ENCODE results near the gene VAC14.

The VAC14 gene

DNA sequence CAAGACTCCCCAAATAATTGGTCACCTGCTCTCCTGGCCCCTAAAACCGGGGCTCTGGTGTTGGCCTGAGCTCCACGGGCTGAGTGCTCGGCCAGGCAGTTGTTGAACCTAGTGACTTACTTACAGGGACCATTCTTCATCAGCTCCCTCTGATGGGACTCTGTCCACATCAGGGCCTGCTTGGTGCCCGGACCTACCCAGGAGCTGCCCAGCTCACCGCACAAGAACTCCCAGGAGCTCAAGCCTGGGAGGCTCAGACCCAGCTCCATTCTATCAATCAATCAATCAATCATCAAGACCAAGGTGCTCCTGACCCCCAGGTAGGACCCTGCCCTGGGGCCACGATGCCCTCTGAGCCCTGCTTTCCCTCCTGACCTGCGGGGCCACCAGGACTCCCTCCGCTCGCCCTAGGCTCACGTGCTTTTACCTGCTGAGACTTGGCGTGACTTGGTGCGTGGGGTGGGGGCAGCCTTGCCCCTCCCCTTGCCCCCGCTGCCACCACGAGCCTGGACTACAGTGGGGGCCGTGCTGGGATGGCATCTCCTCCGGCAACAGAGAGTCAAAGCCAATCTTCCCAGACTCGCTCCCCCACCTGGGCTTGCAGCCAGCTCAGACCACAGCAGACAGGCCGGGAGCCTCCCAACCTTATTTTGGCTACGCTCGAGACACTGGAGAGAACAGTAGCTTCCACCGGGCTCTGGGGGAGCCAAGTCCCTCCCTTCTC is 138.9 kb downstream of the VAC14 start:
- Mint-ChIP-seq H3K4me3 (no peak overlapping the region), H3K27ac (peak overlapping the region; percentile 91), H3K27me3 (ENCODE audit: low read depth, poor library complexity) (no peaks in the 10 kb centered on the region), H3K36me3 (ENCODE audit: low read depth) (peaks cover 20% of the 10 kb centered on the region), H3K9me3 (peaks cover 3% of the 10 kb centered on the region), H3K4me1 (peaks cover 4% of the 10 kb centered on the region)
- DNase-seq, result no peak
- TF ChIP-seq, protein P1, sequence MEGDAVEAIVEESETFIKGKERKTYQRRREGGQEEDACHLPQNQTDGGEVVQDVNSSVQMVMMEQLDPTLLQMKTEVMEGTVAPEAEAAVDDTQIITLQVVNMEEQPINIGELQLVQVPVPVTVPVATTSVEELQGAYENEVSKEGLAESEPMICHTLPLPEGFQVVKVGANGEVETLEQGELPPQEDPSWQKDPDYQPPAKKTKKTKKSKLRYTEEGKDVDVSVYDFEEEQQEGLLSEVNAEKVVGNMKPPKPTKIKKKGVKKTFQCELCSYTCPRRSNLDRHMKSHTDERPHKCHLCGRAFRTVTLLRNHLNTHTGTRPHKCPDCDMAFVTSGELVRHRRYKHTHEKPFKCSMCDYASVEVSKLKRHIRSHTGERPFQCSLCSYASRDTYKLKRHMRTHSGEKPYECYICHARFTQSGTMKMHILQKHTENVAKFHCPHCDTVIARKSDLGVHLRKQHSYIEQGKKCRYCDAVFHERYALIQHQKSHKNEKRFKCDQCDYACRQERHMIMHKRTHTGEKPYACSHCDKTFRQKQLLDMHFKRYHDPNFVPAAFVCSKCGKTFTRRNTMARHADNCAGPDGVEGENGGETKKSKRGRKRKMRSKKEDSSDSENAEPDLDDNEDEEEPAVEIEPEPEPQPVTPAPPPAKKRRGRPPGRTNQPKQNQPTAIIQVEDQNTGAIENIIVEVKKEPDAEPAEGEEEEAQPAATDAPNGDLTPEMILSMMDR (IDR thresholded peaks at IDR 0.05), result no peak

DNA sequence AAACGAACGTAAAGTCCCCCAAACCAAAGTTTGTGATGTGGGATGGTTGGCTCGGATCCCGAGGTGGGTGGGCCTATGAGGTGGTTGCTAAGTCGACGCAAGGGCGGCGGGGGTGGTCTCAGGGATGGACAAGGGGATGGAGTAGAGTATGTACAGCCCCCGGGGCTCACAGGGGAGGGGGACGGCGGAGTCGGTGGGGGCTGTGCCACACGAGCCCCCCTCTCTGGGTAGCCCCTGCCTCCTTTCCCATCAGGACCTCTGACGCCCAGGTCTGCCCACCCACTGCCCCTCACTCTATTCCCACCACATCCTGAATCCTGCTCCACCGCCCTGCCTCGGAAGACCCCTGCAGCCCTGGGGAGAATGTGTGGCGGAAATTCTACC is 139.4 kb downstream of the VAC14 start:
- Mint-ChIP-seq H3K4me1 (peaks cover 4% of the 10 kb centered on the region), H3K4me3 (no peak overlapping the region), H3K27me3 (ENCODE audit: low read depth, poor library complexity) (no peaks in the 10 kb centered on the region), H3K27ac (no peak overlapping the region), H3K36me3 (ENCODE audit: low read depth) (peaks cover 14% of the 10 kb centered on the region), H3K9me3 (peaks cover under 1% of the 10 kb centered on the region)
- TF ChIP-seq, protein P1 (IDR thresholded peaks at IDR 0.05), result no peak
- no peak for DNase-seq

DNA sequence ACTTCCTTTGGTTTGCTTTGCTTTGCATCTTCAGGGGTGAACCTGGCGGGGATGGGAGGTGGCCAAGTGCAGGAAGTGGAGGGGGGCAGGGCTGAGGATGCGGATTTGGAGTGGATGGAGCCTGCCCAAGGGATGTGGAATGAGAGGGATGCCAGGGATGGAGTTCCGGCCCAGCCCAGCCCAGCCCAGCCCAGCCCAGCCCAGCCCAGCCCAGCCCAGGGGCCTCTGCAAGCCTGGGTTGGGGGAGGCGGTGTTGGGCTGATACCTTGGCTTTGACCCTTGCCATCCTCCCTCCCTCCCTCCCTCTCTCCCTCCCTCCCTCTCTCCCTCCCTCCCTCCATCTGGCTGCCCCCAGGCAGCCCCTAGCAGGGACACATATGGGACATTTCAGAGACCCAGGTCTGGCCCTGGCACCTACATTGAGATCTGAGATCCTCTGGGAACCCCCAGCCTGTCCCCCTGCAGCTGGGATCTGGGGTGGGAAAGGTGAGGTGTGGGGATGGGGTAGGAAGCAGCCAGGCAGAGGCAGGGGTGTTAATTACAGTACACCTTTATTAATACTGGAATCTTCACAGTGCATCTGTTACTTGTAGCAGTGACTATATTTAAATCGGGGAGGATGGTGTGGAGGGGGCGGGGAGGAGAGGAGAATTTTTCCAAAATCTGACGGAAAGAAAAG is 140.1 kb downstream of the VAC14 start:
- Mint-ChIP-seq H3K27ac (no peak overlapping the region), H3K9me3 (no peaks in the 10 kb centered on the region), H3K4me1 (peaks cover 4% of the 10 kb centered on the region), H3K27me3 (ENCODE audit: low read depth, poor library complexity) (no peaks in the 10 kb centered on the region), H3K4me3 (no peak overlapping the region), H3K36me3 (ENCODE audit: low read depth) (peaks cover 7% of the 10 kb centered on the region)
- TF ChIP-seq, protein P1 (IDR thresholded peaks at IDR 0.05), result no peak
- no peak for DNase-seq

DNA sequence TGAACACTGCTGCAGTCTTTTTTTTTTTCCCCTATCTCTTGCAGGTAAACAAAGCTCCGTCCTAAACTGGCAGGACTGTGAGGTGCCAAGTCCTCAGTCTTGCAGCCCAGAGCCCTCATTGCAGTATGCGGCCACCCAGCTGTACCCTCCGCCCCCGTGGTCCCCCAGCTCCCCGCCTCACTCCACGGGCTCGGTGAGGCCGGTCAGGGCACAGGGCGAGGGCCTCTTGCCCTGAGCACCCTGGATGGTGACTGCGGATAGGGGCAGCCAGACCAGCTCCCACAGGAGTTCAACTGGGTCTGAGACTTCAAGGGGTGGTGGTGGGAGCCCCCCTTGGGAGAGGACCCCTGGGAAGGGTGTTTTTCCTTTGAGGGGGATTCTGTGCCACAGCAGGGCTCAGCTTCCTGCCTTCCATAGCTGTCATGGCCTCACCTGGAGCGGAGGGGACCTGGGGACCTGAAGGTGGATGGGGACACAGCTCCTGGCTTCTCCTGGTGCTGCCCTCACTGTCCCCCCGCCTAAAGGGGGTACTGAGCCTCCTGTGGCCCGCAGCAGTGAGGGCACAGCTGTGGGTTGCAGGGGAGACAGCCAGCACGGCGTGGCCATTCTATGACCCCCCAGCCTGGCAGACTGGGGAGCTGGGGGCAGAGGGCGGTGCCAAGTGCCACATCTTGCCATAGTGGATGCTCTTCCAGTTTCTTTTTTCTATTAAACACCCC is 140.8 kb downstream of the VAC14 start:
- Mint-ChIP-seq H3K36me3 (ENCODE audit: low read depth) (peaks cover under 1% of the 10 kb centered on the region), H3K27ac (no peak overlapping the region), H3K4me1 (peaks cover 4% of the 10 kb centered on the region), H3K27me3 (ENCODE audit: low read depth, poor library complexity) (no peaks in the 10 kb centered on the region), H3K9me3 (no peaks in the 10 kb centered on the region), H3K4me3 (no peak overlapping the region)
- DNase-seq, result no peak
- TF ChIP-seq, protein P1 (IDR thresholded peaks at IDR 0.05), result no peak

DNA sequence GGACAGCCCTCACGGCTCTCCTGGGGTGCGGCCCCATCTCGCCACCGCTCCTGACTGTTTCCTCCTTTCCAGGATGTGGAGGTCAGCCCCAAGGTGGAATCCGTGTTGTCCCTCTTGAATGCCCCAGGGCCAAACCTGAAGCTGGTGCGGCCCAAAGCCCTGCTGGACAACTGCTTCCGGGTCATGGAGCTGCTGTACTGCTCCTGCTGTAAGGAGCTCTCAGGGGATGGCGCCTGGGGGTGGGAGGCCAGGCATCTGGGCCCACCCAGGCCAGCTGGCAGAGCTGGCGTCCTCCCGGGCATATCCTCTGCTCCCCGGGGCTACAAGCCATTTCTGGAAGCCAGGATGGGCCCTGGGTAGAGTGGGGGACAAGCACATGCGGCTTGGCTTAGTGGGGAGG is 141.4 kb downstream of the VAC14 start:
- no peak for DNase-seq
- H3K27me3 Mint-ChIP-seq (ENCODE audit: low read depth, poor library complexity), result no peaks in the 10 kb centered on the region
- no peak overlapping the region for H3K27ac Mint-ChIP-seq
- peaks cover 4% of the 10 kb centered on the region for H3K4me1 Mint-ChIP-seq
- no peak overlapping the region for H3K4me3 Mint-ChIP-seq
- no peaks in the 10 kb centered on the region for H3K9me3 Mint-ChIP-seq
- TF ChIP-seq, protein P1 (IDR thresholded peaks at IDR 0.05), result no peak
- H3K36me3 Mint-ChIP-seq (ENCODE audit: low read depth), result no peaks in the 10 kb centered on the region

Measured in nephron progenitor cell (in vitro differentiated cells).